DND-41 (cell line): ENCODE results near the gene EFNA3.

Source experiments
- EZH2 ChIP-seq: IDR thresholded peaks from 3 replicates; pipeline ENCODE4 v1.6.1; 2012; ENCODE audit warnings: borderline replicate concordance, low read depth, mild to moderate bottlenecking, moderate library complexity, low read length, inconsistent platforms; ENCODE audit not compliant: severe bottlenecking
- TF ChIP-seq, protein P1 (sequence below): IDR thresholded peaks from 2 replicates; pipeline ENCODE4 v1.5.1; 2012; ENCODE audit warnings: borderline replicate concordance, low read length, moderate library complexity, mild to moderate bottlenecking; ENCODE audit not compliant: poor library complexity, severe bottlenecking; ENCODE audit errors: extremely low read depth

DNA sequence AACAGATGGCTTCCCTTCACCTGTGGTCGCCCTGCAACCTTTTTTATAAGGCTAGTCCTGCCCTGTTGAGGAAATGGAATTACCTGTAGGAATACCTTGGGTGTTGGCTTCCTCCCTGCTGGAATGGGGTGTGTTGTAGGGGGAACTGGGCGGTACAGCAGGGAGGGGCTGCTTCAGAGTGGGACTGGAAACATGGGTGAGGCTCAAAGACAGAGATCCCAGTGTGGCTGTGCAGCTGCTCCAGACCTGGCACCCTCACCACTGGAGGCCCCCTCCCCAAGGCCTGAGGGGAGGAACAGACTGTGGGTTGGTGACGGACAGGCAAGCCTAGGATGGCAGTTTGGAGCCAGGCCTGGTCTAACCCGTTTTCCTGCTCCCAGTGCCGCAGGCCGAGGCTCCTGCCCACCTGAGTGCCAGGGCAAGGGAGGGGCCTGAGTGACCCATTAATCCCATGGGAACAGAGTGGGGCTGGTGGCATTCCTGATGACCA is 4.5 kb downstream of the EFNA3 start:
- TF ChIP-seq EZH2 = no peak
- TF ChIP-seq, protein P1, sequence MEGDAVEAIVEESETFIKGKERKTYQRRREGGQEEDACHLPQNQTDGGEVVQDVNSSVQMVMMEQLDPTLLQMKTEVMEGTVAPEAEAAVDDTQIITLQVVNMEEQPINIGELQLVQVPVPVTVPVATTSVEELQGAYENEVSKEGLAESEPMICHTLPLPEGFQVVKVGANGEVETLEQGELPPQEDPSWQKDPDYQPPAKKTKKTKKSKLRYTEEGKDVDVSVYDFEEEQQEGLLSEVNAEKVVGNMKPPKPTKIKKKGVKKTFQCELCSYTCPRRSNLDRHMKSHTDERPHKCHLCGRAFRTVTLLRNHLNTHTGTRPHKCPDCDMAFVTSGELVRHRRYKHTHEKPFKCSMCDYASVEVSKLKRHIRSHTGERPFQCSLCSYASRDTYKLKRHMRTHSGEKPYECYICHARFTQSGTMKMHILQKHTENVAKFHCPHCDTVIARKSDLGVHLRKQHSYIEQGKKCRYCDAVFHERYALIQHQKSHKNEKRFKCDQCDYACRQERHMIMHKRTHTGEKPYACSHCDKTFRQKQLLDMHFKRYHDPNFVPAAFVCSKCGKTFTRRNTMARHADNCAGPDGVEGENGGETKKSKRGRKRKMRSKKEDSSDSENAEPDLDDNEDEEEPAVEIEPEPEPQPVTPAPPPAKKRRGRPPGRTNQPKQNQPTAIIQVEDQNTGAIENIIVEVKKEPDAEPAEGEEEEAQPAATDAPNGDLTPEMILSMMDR = no peak
